Psoas muscle (tissue), 8 donors: ENCODE data around the gene DNAJB8. TPM values are rescaled to one million over a fixed set of nuclear protein-coding genes. Genes with fewer than 3 reads are reported as not detected.
A peak's percentile ranks its signal among the peaks of the same experiment; 100 is the strongest.

ENCODE experiments used
- ATAC-seq, 4 donors: fragments of 200-7000 bp; cut with Tn5 transposase; one replicate each; pipeline ENCODE4 v1.9.1; 2020; ENCODE audit warnings: moderate library complexity in 3 of 4, mild to moderate bottlenecking in 2 of 4
- DNase-seq, 2 donors: peaks; one replicate each; pipeline ENCODE4 v3.0.0-alpha.2; 2020
- H3K27ac ChIP-seq: fragments of 200-600 bp; one replicate; pipeline ENCODE4 v1.8.0; 2022
- H3K27me3 ChIP-seq, 3 donors: fragments of 200-600 bp in 1 of 3; one replicate each; pipeline versions ENCODE4 v1.6.1 to v1.8.0; 2013 to 2022; ENCODE audit warnings: low read length in 2 of 3, mild to moderate bottlenecking in 2 of 3, moderate library complexity in 1 of 3; ENCODE audit not compliant: insufficient read depth in 3 of 3
- H3K36me3 ChIP-seq, 2 donors: fragments of 200-600 bp in 1 of 2; one replicate each; pipeline versions ENCODE4 v1.6.1 to v1.8.0; 2013 to 2022; ENCODE audit warnings: low read depth in 1 of 2, mild to moderate bottlenecking in 1 of 2, moderate library complexity in 1 of 2; ENCODE audit not compliant: insufficient read depth in 1 of 2
- H3K4me1 ChIP-seq: fragments of 200-600 bp; one replicate; pipeline ENCODE4 v1.8.0; 2022
- H3K4me3 ChIP-seq: fragments of 200-600 bp; one replicate; pipeline ENCODE4 v1.8.0; 2022; ENCODE audit warnings: mild to moderate bottlenecking
- H3K9me3 ChIP-seq: fragments of 200-600 bp; one replicate; pipeline ENCODE4 v1.8.0; 2022
- WGBS, 3 donors: extraction: QIAGEN DNeasy Blood & Tissue Kit; methylation state at CpG; one replicate each; pipeline versions ENCODE4 v1.1.6 to v1.1.7; 2013; 5-methylcytosine and 5-hydroxymethylcytosine counted together
- intact Hi-C, 2 donors: fragments of 100-400 bp; cut with DNase I; formaldehyde crosslinking; loops; one replicate each; pipeline versions ENCODE4 v1.11.0 to v1.14.2; 2022
- polyA plus RNA-seq, 3 donors: library from polyadenylated mRNA; stranded (reverse); fragments of 200-250 nt; gene quantifications; one replicate each; pipeline ENCODE4 v1.2.3, GENCODE V29; 2013
- total RNA-seq, 4 donors: library from RNA; stranded (reverse); fragmentation: NEBNext Ultra II Directional in 2 of 4; extraction: Animal tissue kit (Norgen Biotek cat#: 25700) in 2 of 4; gene quantifications; one replicate each; pipeline versions ENCODE4 v1.2.1 to v1.2.4, GENCODE V29; 2021 to 2023
- TF ChIP-seq, protein P1 (sequence below): fragments of 200-600 bp; IDR thresholded peaks from one replicate; pipeline ENCODE4 v1.8.0; 2022; ENCODE audit warnings: antibody characterized with exemption
- donor health status: healthy with polysubstance abuse.
- donor health status: DM: no; HTN: no; CAD: no; lungs with moderate emphysema.
- donor health status: Bipolar disorder and iron deficiency.
- donor health status: healthy.
- donor health status: DM: yes; HTN: yes; CAD: no.
- donor health status: DM: no; HTN: no; CAD: no.
- donor health status: DM: no; HTN: no; CAD: no.
- donor health status: DM: yes; HTN: yes; CAD: no.

The DNAJB8 gene
- total and polyA plus RNA-seq, 7 donors = not detected

DNA sequence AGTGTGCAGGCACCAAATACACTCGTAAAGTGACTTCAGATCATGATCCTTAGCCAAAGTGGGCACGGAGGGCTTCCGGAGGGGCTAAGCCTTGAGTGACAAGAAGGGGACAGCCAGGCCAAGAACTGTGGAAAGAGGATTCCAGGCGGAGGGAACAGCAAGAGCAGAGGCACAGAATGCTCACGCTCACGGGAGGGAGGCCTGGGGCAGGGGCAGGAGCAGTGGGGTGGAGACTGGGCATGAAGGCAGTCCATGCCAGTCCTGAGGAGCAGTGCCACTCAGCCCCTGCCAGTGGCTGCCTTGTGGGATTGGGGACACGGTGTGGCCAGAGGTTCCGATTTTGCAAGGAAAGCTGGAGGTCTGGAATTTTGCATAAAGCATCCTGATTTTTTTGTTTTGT is 36.0 kb downstream of the DNAJB8 start:
- Histone ChIP-seq H3K4me1 (peaks cover 9% of the 10 kb centered on the region), H3K4me3 (no peak overlapping the region), H3K9me3 (no peaks in the 10 kb centered on the region), H3K36me3 (no peaks in the 10 kb centered on the region), H3K27me3 (peaks cover 0 to 29% (median 14%) of the 10 kb centered on the region in 3 donors), H3K27ac (no peak overlapping the region)
- 72 to 82% (median 76%) methylated on average over 8 of the region's 8 CpGs for WGBS, 3 donors
- DNase-seq = no peak
- ATAC-seq = no peak
- intact Hi-C loops = no loop called here
- TF ChIP-seq, protein P1, sequence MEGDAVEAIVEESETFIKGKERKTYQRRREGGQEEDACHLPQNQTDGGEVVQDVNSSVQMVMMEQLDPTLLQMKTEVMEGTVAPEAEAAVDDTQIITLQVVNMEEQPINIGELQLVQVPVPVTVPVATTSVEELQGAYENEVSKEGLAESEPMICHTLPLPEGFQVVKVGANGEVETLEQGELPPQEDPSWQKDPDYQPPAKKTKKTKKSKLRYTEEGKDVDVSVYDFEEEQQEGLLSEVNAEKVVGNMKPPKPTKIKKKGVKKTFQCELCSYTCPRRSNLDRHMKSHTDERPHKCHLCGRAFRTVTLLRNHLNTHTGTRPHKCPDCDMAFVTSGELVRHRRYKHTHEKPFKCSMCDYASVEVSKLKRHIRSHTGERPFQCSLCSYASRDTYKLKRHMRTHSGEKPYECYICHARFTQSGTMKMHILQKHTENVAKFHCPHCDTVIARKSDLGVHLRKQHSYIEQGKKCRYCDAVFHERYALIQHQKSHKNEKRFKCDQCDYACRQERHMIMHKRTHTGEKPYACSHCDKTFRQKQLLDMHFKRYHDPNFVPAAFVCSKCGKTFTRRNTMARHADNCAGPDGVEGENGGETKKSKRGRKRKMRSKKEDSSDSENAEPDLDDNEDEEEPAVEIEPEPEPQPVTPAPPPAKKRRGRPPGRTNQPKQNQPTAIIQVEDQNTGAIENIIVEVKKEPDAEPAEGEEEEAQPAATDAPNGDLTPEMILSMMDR = no peak

DNA sequence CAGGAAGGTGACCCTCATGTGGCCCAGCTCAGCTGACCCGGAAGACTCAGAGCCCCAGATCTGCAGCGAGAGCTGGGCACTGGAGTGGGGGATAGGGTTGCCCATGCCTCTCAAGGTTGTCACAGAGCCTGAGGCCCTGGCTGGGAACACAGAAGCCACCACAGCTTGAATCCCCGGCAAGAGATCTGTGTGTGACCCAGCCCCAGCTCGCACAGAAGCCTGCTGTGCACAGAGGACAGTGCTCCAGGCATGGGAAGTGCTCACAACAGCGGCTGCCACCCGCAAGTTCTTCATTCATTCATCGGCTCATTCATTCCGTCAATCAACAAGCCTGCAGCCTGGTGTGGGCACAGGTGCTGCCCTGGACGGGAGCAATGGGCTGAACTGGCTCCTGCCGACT is 36.4 kb downstream of the DNAJB8 start:
- intact Hi-C loops = no loop called here
- WGBS, 3 donors = 68 to 84% (median 78%) methylated on average over 10 of the region's 10 CpGs
- H3K27ac ChIP-seq = no peak overlapping the region
- TF ChIP-seq, protein P1 = no peak
- no peaks in the 10 kb centered on the region for H3K9me3 ChIP-seq
- no peak for ATAC-seq
- peaks cover 9% of the 10 kb centered on the region for H3K4me1 ChIP-seq
- peaks cover 0 to 29% (median 12%) of the 10 kb centered on the region in 3 donors for H3K27me3 ChIP-seq
- no peak overlapping the region for H3K4me3 ChIP-seq
- no peak for DNase-seq
- no peaks in the 10 kb centered on the region for H3K36me3 ChIP-seq

DNA sequence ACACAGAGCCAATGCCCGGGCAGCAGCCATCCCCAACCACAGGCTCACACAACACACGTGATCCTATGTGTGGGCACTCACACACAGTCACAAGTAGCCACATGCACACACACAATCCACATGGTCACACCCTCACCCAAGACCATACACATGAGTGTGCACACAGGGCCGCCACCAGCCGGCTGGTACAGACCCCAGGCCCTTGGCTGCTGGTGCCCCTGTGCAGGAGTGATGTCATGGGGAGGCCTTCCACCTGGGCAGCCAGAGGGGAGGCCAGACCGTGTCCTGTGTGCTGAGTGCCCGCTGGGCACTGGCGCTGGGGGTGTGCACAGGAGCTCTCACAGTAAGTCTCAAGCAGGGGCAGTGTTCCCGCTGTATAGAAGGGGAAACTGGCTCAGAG is 36.9 kb downstream of the DNAJB8 start:
- no peak for ATAC-seq
- TF ChIP-seq, protein P1 = no peak
- peaks cover 0 to 29% (median 12%) of the 10 kb centered on the region in 3 donors for H3K27me3 ChIP-seq
- H3K9me3 ChIP-seq = no peaks in the 10 kb centered on the region
- no peak overlapping the region for H3K4me3 ChIP-seq
- DNase-seq = no peak
- 89 to 90% (median 90%) methylated on average over 8 of the region's 8 CpGs for WGBS, 3 donors
- no peak overlapping the region for H3K27ac ChIP-seq
- intact Hi-C loops = loop anchor here in 1 of 2 donors (5.0 kb wide), 2 partner anchors 68 to 178 kb away; no protein-coding TSS in a partner anchor
- no peaks in the 10 kb centered on the region for H3K36me3 ChIP-seq
- H3K4me1 ChIP-seq = peaks cover 9% of the 10 kb centered on the region

DNA sequence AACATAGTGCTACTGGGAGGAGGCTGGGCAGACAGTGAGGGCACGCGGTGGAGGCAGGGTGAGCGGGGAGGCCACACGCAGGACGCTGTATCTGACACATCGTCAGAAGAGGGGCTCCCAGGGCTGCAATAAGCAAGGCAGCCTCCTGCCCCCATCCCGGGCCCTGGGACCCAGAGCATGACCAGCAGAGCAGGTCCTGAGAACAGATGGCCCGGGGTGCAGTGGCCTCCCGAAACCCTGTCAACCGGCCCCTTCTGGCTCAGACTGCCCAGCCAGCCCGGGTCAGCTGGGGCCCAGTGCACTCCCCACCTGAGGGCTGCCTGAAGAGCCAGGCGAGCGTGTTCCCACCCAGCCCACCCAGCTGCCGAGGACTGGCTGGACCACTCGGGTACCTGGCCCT is 37.4 kb downstream of the DNAJB8 start:
- ATAC-seq = no peak
- intact Hi-C loops = loop anchor here in 1 of 2 donors (5.0 kb wide), 2 partner anchors 68 to 178 kb away; no protein-coding TSS in a partner anchor
- Histone ChIP-seq H3K4me1 (peaks cover 9% of the 10 kb centered on the region), H3K36me3 (no peaks in the 10 kb centered on the region), H3K27me3 (peaks cover 0 to 29% (median 12%) of the 10 kb centered on the region in 3 donors), H3K4me3 (no peak overlapping the region), H3K9me3 (no peaks in the 10 kb centered on the region), H3K27ac (no peak overlapping the region)
- TF ChIP-seq, protein P1 = no peak
- DNase-seq = peak in 1 of 2 donors; percentile 27
- WGBS, 3 donors = 80 to 93% (median 87%) methylated on average over 14 to 15 of the region's 15 CpGs
